GM20431 (cell line): ENCODE results near the gene SMAP1.

Experiments
- in situ Hi-C: fragments of 300-500 bp; cut with MseI, MboI; formaldehyde crosslinking; loops from one replicate; pipeline ENCODE4 v1.15.0; 2020; ENCODE audit warnings: low sequenced_read_pairs; ENCODE audit not compliant: unreplicated experiment

Gene SMAP1

GRCh38 chr6:70676821-70677220, 9.1 kb downstream of the SMAP1 start:
- in situ Hi-C loops: loop anchor here (25.0 kb wide), 1 partner anchor 365 kb away; the partner anchor contains the start of gene COL9A1

- in situ Hi-C loops: loop anchor here (25.0 kb wide), 1 partner anchor 368 kb away; the partner anchor contains the start of gene COL9A1
Measured at GRCh38 chr6:70680396-70680795, 12.7 kb downstream of the SMAP1 start.

DNA sequence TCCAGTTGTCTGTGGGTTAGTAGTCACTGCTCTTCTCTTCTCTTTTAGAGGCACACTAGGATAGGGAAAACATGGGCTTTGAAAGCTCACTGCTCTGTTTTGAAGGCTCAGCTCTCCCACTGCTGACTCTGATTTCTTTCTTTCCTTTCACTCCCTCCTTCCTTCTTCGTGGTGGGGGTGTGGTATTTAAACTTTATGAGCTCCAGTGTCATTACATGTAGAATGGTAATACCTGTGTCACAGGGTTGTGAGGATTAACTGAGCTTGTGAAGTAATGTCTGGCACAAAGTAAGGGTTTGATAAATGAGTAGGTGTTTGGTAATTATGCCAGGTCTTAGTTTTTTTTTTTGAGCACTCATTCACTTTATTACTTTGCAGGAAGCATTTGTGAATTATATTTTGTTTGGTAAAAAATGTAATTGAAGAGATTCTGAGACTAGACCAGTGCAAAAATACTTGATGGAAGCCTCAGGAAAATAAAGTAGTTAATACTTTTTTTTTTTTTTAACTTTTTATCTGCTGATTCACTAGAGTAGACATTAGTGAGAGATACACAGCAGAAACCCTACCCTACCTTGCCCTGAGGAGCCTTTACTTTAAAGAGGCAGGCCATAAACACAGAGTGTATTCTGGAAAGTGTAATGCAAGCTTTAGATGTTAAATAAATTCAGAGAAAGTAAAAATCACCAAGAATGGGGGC, 17.3 kb downstream of the SMAP1 start:
- in situ Hi-C loops: loop anchor here (25.0 kb wide), 1 partner anchor 373 kb away; the partner anchor contains the start of gene COL9A1

DNA sequence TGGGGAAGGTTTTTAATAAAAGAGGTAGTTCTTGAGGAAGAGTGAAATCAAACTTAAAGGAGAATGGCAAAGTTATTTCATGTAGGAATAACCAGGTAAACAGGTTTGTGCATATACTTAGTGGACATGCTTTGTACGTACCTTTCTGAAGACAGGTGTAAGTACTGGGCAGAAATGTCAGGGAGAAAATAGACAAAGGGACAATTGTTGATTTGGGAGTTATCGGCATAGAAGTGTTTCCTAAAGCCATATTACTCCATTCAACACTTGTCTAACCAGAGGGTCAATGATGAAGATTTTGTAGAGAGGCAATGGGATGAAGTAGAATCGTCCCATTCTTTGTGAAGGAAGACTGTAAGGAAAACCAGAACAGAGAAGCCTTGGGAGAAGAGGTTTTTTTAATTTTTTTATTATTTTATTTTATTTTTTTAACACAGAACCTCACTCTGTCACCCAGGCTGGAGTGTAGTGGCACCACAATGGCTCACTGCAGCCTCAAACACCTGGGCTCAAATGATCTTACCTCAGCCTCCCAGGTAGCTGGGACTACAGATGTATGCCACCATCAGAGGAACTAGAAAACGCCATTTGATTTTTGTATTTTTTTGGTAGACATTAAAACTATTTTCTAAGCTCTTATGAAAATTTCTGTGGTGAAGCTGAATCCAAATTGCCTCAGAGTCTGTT, 18.0 kb downstream of the SMAP1 start:
- in situ Hi-C loops: loop anchor here (25.0 kb wide), 1 partner anchor 373 kb away; the partner anchor contains the start of gene COL9A1

- in situ Hi-C loops: loop anchor here (25.0 kb wide), 1 partner anchor 374 kb away; the partner anchor contains the start of gene COL9A1
Measured at GRCh38 chr6:70686548-70687133, 19.0 kb downstream of the SMAP1 start.

DNA sequence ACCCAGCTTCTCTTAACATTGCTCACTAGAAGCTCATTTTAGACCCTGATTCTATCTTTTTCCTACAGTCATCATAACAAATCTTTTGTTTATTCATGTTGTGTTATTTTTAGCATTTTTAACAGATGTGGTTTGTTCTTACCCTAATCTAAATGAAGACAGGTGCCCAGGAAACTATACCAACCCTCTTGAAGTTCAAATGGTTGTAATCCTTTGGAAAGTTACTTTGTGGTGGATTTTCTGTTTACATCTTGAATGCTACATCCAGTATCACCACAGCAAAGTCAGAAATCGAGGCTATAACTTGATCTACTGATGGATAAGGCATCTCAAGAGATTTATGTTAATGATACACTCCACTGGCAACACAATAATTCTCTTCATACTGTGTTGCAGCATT, 26.2 kb downstream of the SMAP1 start:
- in situ Hi-C loops: loop anchor here (25.0 kb wide), 1 partner anchor 382 kb away; the partner anchor contains the start of gene COL9A1

GRCh38 chr6:70694371-70694770, 26.7 kb downstream of the SMAP1 start:
- in situ Hi-C loops: loop anchor here (25.0 kb wide), 1 partner anchor 382 kb away; the partner anchor contains the start of gene COL9A1

DNA sequence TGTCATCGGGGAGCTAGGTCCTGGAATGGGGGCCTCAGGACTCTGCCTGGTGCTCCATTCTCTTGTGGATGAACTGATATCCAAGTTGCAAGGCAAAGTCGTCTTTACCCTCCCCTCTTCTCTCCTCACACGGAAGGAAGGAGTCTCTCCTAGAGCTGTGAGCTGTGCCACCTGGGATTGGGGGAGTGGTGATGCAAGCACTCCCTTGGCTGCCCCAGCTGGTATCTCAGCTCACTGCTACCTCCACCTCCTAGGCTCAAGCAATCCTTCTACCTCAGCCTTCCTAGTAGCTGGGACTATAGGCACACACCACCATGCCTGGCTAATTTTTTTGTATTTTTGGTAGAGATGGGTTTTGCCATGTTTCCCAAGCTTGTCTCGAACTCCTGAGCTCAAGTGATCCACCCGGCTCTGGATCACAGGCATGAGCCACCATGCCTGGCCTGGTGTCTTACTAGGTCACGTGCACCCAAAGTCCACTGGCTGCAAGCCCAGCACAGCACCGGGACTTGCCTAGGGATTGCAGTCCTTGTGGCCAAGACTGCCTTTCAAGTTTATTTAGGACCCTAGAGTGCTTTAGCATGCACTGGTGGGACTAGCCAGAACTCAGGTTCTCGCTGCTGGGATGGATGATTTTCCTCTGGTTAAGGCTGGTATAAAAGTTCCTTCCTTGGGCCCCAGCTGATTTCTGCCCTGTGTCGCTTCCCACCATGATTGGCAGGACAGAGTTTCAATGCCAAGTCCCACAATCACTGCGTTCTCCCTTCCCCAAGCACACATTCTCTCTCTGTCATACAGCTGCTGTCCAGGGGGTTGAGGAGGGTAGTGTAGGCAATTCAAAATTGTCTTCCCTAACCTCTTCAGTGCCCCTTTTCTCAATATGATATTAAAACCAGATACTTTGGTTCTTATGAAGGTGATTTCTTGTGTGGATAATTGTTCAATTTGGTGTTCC, 33.5 kb downstream of the SMAP1 start:
- in situ Hi-C loops: loop anchor here (10.0 kb wide), 1 partner anchor 184 kb away; no protein-coding TSS in a partner anchor

DNA sequence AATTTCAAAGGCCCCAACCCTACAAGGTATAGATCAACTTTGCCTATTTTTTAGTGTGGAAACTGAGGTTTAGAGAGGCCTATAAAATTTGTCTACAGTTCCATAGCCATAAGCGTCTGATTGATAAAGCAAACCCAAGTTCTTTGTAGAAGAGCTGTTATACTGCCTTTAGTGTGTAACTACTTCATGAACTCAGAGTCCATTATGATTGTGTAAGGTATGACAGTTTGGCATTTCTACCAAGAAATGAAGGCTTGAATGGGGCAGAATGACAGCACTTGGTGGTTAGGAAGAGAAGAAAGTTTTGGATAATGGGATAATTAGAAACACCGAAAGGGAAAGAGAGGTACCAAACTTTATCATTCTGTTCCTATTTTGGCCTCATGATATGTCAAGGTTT, 38.1 kb downstream of the SMAP1 start:
- in situ Hi-C loops: loop anchor here (10.0 kb wide), 1 partner anchor 179 kb away; no protein-coding TSS in a partner anchor

DNA sequence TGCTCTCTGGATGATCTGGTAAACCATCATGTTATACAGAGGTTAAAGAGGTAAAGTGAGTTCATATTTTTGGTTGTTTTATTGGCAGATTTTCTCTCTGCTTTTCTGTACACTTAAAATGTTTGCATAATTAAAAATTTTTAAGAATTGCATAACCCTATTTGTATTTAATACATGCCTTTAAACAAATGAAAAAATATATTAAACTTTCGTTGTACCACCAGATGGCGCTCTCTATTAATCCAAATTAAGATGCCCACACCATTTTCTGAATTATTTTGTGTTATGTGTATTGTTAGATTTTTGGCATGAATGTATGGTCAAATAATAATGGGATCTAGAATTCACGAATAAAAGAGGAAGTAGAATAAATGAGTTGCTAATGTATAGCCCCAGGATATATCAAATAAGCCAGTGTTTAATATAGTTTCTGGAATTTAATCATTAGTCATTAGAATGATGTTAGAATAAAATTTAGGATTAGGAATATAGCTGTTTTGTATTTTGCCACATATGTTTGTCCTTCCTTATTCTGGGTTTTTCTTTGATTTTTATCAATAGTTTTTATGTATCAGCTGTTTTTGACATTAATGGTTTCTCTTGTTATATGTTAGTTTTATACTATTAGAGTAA, 38.9 kb downstream of the SMAP1 start:
- in situ Hi-C loops: loop anchor here (10.0 kb wide), 1 partner anchor 178 kb away; no protein-coding TSS in a partner anchor

DNA sequence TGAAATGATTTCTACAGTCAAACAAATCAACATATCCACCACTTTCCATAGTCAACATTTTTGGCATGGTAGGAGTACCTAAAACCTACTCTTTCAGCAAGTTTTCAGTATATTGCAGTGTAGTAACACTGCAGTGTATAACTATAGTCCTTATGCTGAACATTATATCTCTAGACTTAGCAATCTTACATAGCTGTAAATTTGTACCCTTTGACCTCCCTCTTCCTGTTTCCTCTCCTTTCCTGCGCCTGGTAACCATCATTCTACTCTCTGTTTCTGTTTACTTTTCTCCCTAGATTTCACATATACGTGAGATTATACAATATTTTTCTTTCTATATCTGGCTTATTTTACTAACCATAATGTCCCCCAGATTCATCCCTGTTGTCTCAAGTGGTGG, 40.2 kb downstream of the SMAP1 start:
- in situ Hi-C loops: loop anchor here (10.0 kb wide), 1 partner anchor 177 kb away; no protein-coding TSS in a partner anchor

DNA sequence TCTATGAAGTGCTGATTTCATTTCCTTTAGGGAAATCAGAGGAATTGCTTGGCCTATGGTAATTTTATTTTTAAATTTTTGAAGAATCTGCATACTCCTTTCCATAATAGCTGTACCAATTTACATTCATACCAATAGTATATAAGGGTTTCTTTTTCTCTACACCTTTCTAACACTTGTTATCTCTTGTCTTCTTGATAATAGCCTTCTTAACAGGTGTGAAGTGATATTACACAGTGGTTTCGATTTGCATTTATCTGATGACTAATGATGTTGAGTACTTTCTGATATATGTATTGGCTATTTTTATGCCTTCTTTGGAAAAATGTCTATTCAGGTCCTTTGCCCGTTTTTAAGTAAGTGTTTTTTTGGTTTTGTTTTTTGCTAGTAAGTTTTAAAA, 40.8 kb downstream of the SMAP1 start:
- in situ Hi-C loops: loop anchor here (10.0 kb wide), 1 partner anchor 176 kb away; no protein-coding TSS in a partner anchor

GRCh38 chr6:70709826-70710225, 42.1 kb downstream of the SMAP1 start:
- in situ Hi-C loops: loop anchor here (10.0 kb wide), 1 partner anchor 175 kb away; no protein-coding TSS in a partner anchor

DNA sequence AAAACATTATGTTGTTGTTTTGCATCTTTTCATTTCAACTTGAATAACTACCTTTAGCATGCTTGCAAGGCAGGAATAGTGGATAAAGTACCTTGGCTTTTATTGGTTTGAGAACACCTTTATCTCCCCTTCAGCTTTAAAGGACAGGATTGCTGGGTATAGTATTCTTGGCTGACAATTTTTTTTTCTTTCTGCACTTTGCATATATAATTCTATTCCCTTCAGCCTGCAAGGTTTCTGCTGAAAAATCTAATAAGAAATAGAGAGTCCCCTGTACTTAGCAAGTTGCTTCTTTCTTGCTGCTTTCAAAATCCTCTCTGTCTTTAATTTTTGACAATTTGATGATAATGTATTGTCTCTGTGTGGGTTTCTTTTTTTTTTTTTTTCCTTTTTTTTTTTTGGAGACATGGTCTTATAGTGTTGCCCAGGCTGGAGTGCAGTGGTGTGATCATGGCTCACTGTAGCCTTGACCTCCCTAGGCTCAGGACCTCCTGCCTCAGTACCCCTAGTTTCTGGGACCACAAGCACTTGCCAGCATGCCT, 47.1 kb downstream of the SMAP1 start:
- in situ Hi-C loops: no loop called here

- in situ Hi-C loops: no loop called here
Measured at GRCh38 chr6:70717038-70717801, 49.5 kb downstream of the SMAP1 start.

DNA sequence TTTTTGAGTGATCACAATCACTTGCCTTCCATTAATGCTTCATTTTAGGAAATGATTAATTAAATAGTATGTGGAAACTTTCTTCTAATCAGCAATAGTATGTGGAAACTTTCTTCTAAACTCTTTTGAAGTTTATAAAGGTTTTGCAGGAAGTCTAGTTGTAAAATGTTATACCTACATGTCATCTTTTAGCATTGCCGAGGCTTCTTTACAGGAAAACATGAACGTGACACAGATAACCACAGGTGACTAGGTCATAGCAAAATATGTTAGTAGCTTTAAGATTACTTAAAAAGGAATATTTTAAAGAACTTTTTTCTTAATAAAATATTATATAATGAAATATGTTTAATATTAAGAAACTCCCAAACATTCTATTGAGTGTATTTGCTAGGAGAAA, 56.8 kb downstream of the SMAP1 start:
- in situ Hi-C loops: no loop called here

GRCh38 chr6:70725817-70726415, 58.2 kb downstream of the SMAP1 start:
- in situ Hi-C loops: no loop called here
